HG03575 (cell line): ENCODE results near the gene NFE2L2.
"Not testable (repeated sequence)": the region's sequence is repeated elsewhere in the genome, so short reads cannot be mapped to it uniquely, and the experiment has no call there.

ENCODE experiments used
- ATAC-seq: cut with Tn5 transposase; IDR thresholded peaks from one replicate; pipeline ENCODE4 v1.9.1; 2021; ENCODE audit not compliant: unreplicated experiment, insufficient number of reproducible peaks, low FRiP score; ENCODE audit errors: extremely low read depth

NFE2L2 gene

DNA sequence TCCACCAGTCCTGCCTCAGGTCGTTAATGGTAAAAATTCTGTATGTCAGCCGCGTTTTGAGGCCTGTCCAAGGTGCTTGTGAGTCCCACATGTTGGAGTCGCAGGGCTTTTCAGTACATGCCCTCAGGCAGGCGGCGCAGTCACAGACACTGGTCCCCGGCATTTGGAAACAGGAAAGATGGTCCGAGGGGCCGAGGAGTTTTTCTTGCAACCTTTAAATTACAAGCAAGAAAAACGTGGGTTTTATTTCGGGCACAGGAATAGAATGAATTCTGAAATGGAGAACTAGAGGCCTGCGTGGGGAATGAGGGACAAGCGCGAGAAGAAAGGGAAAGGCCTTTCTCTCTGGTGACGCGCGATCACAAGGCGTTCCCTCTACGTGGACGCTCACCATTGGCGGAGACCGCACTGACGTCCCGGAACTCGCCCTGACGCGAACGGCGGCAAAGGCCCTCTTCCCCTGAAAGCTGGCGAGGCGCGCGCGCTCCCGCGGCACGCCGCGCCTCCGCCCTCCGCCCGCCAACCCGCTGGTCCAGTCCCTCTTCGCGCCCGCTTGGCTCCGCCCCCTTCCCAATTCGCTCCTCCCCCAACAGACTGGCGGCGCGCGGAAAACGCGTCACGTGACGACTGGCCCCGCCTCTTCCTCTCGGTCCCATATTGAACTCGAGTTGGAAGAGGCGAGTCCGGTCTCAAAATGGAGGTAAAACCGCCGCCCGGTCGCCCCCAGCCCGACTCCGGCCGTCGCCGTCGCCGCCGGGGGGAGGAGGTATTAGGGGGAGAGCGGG, 52.2 kb downstream of the NFE2L2 start, which contains the start of gene HNRNPA3:
Gene HNRNPA3, plus strand, starts transcription at position 689 of the 785 bp plus-strand sequence. Its CDS starts 6 bp downstream, at position 695.
- ATAC-seq: peak; percentile 46

DNA sequence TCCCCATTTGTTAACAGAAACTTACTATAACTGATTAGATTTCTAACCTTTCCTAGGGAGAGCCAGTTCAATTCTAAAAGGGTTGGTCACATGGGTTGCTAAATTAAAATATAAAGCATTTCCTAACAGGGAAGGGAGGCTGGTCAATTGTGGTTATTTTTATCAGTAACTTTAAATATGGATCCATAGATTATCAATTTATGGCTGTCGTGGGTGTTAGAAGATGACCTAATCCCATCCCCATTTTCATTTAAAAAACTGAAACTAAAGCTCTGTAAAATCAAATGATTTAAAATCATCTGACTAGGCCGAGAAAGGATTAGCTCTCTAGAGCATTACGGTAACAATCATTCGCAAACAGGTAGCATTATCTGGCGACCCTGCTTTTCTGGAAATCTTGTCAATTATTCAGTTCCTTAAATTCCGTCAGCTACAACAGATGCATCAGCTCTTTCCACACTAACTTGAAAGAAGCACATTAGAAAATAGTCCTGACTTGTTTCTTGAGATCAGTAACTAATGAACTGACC, 52.9 kb downstream of the NFE2L2 start:
- no peak for ATAC-seq

DNA sequence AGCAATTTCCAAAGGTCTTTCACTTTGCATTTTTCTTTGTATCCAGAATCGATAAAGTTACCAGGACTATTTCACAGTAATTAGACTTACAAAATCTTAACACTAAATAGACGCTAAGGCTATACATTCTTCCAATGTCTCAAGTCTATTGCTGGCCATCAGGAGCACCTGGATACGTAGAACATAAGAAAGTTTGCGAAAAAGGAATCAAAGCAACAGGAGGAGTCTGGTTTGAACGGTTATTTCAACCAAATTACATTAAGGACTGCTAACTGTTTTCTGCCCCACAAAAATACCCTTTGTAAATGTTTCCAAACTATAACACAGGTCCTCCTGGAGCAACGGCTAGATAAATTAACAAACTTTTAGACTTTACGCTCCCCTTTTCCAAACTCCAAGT, 53.4 kb downstream of the NFE2L2 start:
- ATAC-seq: no peak

DNA sequence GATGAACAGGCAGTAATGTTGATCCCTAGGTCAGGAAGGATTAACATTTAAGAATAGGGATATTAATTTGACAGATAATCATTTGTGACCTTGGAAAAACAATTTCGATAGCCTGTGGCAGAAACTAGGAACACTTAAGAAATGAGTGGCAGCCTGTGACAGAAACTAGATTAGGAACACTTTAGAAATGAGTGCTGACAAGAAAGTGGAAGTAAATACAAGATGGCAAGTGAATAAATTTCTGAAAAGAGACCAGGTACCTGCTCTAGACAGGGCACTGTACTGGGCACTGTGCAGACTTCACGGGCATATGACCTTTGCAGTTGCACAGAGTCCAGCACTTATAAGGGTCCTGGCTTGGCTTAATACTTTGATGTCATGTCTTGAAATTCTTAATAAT, 57.4 kb downstream of the NFE2L2 start:
- ATAC-seq: no peak

DNA sequence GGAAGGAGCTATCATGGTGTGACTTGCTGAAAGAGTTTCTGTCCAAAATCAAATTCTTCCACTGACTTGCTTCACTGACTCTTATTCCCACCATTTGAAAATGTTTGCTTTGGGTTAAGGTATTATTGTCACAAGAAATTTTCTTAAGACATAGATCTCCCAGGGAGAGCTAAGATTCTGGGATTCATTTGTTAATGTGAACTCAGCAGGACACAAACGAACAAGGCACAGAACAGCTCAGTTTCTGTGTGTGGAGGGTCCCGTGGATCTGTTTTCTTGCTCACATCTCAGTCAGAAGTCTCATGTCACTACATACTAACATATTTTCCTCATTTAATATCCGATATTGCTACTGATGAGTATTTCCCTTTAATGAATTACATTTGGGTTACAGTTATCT, 60.1 kb downstream of the NFE2L2 start:
- ATAC-seq: no peak

DNA sequence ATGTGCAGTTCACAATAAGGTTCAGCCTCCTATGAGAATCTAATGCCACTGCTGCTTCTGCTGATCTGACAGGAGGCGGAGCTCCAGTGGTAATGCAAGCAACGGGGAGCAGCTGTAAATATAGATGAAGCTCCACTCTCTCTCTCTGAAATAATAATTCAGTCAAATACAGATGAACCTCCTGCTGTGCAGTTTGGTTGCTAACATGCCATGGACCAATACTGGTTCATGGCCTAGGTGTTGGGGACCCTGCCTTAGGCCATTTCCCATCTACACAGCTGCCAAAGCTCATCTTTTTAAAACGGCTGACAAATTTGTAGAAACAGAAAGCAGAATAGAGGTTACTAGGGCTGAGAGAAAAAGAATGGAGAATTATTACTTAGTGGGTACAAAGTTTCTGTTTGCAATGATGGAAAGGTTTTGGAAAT, 62.6 kb downstream of the NFE2L2 start:
- ATAC-seq: no peak

DNA sequence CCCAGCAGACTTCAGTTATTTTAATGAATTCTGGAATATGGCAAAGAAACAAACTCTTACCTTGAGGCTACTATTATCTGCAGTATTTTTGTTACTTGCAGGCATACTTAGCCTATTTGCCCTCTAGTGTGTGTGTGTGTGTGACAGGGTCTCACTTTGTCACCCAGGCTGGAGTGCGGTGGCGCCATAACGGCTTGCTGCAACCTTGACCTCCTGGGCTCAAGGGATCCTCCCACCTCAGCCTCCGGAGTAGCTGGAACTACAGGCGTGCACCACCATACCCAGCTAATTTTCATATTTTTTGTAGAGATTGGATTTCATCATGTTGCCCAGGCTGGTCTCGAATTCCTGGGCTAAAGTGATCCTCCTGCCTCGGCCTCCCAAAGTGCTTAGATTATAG, 64.1 kb downstream of the NFE2L2 start:
- not testable (repeated sequence) for ATAC-seq

DNA sequence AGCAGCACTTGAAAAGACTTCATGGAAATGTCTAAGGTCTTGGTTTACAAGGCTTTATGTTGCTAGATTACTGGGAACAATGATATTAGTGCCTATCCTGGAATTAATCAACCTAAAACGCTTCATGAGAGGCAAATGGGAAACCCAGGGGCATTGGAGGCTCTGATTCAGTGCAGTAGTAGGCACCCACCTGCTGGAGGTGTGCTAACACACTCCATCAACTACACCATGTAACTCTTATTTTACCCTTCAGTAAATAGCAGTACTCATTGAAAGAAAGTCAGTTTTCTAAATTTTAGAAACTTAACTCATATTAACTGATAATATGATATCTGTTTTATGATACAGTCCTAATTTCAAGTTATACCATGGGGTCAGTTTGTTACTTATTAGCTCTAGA, 69.3 kb downstream of the NFE2L2 start:
- no peak for ATAC-seq

DNA sequence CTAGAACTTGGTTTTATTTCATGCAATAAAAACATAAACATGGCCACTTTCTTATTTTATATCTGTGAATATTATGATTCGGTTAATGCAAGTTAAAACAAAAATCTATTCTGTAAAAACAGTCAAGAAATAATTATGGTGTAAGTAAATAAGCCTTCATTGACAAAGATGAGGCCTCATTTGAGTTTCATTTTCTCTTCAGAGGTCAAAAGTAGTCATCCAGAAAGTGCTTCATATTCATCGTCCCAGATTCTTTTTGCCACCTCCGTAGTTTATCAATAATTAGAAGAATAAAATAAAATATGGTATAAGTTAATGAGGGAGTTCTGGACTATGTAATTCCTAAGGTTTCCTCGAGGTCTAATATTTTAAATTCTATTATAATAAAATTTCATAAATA, 71.3 kb downstream of the NFE2L2 start:
- ATAC-seq: no peak

DNA sequence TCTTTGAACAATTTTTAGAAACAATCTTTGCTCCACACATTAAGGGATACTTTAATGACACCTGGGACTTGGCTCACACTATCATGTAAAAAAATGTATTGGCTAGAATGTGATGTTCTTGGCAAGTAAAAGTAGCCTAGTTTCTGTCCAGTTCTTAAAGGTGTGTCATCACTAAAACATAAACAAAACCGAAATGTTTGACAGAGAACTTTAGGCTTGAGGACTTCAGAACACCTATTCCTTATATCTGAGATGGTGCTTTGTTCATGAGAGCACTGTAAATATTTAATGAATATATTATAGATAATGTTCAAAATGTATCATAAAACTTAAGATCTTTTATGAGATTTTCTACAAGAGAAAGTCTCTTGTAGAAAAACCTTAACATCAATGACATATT, 71.7 kb downstream of the NFE2L2 start:
- ATAC-seq: no peak

DNA sequence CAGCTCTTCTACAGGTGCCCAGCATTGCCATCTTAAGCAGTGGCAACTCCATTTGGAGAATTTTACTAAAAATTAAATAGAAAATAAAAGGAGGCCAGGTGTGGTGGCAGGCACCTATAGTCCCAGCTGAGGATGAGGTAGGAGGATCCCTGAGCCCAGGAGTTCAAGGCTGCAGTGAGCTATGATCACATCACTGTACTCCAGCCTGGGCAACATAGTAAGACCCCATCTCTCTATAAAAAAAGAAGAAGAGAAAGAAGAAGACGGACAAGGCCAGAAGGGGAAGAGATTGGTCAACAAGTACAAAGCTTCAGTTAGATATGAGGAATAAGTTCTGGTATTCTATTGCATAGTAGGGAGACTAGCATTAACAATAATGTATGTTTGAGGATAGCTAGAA, 73.6 kb downstream of the NFE2L2 start:
- ATAC-seq: no peak

DNA sequence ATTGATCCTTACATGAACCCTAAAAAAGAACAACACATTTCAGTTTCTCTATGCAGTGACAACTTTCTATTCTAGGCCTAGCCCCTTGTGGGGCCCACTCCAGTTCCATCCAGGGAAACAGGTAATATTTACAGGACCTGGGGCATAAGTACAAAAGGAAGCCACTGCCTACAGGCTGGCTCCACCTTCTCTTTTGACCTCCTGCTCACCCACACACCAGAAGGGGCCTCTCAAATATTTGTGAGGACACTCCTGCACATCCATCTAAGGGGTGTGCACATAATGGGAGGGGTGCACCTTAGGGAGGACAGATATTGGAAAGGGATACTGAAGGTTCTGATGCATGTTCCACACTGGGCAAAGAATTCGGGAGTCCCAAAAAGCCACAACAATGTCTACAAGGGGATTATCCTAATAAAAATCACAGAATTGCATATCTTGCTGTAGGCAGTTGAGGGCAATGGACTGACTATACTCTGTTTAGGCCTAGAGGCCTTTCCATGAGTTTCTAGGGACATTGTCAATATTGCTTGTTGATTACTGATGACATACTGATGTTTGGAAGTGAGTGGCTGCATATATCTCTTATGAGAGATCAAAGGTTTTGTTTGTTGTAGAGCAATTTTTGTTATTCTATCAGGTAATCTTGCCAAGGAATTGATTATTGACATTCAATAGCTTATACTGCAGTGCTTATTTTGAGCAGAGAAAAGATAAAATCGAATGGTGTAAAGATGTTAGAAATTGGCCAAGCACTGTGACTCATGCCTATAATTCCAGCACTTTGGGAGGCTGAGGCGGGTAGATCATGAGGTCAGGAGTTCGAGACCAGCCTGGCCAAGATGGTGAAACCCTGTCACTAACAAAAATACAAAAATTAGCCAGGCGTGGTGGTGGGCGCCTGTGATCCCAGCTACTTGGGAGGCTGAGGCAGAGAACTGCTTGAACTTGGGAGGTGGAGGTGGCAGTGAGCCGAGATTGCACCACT, 75.8 kb downstream of the NFE2L2 start:
- ATAC-seq: no peak

DNA sequence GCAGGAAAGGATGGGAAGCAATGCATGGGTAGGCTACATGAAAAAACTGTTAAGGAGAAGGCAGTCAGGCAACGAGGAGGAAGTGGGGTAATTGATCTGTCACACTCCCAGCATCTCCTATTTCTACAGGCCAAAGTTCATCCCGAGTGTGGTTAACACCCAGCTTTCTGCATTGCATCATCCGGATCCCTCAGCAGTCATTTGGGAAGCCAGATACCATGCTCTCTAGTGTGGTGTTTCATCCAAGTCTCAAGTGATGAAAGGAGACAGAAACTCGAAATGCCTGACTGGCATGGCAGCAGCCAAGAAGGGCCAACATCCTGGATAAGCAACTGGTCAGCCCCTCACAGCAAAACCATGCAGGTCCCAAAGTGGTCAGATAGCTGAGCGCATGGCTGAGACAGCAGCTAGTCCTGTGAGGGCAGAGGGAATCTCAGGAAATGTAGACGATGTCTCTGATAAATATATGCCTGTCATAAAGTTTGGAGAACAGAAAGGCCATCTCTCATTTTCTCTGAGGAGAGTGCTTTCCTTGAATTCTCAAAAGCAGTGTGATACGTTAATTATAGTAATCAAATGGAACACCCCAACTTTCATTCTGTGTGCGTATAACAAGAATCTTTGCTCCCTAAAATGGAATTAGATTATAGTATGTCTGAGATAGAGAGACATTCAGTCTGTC, 76.8 kb downstream of the NFE2L2 start:
- no peak for ATAC-seq

DNA sequence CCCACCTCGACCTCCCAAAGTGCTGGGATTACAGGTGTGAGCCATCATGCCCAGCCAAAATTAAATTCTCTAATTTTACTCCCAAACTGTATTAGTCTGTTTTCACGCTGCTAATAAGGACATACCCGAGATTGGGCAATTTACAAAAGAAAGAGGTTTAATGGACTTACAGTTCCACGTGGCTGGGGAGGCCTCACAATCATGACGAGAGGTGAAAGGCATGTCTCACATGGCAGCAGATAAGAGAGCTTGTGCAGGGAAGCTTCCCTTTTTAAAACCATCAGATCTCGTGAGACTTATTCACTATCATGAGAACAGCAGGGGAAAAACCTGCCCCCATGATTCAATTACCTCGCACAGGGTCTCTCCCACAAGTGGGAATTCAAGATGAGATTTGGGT, 78.5 kb downstream of the NFE2L2 start:
- not testable (repeated sequence) for ATAC-seq

DNA sequence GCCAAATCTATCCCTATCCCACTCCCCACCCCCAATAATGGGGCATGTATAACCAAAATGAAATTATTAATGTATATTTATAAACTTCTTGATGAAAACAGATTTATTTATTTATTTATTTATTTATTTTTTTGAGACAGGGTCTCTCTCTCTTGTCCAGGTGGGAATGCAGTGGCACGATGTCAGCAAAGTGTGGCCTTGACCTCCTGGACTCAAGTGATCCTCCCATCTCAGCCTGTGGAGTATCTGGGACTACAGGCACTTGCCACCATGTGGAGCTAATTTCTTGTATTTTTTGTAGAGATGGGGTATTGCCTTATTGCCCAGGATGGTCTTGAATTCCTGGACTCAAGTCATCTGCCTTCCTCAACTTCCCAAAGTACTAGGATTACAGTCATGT, 79.9 kb downstream of the NFE2L2 start:
- no peak for ATAC-seq

DNA sequence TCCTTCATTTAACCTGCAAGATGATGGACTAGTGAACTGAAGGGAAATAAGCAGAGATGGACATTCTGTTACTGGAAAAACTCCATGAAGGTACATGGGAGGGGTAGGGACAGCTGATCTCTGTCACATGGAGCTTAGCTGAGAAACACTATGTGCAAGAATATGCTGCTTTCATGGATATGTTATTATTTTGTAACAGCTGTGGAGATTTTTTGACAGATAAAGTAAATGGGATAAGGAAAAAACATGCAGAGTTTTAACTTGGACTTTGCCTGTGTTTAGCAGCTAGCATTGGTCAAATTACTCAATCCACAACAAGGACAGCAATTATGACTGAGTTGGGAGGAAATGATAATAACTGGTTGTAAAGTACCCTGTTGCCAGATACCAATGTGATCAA, 80.7 kb downstream of the NFE2L2 start:
- ATAC-seq: no peak
